WTC11 (cell line): ENCODE results near the gene FBXO7.

Experiments
- CTCF ChIP-seq: fragments of 200-600 bp; IDR thresholded peaks from 2 replicates; pipeline ENCODE4 v1.8.0; 2022; ENCODE audit warnings: antibody characterized with exemption
- TEAD4 ChIP-seq: sonication (generic); formaldehyde crosslinking; IDR thresholded peaks from 2 replicates; pipeline ENCODE4 v1.8.0; 2022; ENCODE audit warnings: mild to moderate bottlenecking, missing genetic modification reagents

- no peak for TF ChIP-seq TEAD4
- no peak for TF ChIP-seq CTCF
These were observed 73.4 kb downstream of the FBXO7 start for GRCh38 chr22:32548039-32548438.
